ENCODE data around the gene ADD1.
"Not testable (repeated sequence)": the region's sequence is repeated elsewhere in the genome, so short reads cannot be mapped to it uniquely, and the experiment has no call there.

The ADD1 gene

DNA sequence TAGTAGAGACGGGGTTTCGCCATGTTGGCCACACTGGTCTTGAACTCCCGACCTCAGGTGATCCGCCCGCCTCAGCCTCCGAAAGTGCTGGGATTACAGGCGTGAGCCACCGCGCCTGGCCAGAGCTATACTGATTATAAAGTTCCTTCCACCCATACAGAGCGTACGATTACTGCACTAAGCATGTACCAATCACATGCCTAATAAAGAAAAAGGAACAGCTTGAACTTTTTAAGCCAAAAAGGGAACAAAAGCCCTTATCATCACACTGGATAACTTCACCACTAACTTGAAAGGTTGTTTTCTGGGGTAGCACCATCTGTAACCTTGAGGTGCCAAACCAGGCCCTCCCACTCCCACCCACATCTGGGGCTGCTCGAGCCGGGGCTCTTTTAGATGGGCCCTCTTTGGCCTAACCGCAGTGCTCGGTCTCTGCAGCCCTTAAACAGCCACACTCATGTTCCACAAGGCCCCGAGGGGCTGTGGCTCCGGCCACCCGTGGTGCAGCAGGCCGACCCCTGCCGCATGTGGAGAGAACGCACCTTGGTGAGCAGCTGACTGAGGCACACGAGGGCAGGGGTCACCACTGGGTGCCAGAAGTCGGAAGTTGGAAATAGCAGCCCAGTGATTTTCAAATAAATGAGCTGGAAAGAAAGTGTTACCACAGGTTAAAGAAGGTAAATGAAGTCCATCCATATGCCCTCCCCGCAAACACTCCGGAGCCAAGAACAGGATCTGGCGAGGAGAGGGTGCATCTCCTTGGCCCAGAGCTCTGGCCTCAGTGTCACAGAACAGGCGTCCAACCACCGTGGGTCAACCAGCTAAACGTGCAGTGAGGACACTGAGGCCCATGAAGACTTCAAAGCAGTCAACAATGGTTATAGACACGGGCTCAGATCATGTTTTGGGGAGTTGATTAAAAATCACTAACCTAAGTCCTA is 101.2 kb downstream of the ADD1 start:
- no peak for DNase-seq (ENCODE audit: low read depth in 2 of 2)

DNA sequence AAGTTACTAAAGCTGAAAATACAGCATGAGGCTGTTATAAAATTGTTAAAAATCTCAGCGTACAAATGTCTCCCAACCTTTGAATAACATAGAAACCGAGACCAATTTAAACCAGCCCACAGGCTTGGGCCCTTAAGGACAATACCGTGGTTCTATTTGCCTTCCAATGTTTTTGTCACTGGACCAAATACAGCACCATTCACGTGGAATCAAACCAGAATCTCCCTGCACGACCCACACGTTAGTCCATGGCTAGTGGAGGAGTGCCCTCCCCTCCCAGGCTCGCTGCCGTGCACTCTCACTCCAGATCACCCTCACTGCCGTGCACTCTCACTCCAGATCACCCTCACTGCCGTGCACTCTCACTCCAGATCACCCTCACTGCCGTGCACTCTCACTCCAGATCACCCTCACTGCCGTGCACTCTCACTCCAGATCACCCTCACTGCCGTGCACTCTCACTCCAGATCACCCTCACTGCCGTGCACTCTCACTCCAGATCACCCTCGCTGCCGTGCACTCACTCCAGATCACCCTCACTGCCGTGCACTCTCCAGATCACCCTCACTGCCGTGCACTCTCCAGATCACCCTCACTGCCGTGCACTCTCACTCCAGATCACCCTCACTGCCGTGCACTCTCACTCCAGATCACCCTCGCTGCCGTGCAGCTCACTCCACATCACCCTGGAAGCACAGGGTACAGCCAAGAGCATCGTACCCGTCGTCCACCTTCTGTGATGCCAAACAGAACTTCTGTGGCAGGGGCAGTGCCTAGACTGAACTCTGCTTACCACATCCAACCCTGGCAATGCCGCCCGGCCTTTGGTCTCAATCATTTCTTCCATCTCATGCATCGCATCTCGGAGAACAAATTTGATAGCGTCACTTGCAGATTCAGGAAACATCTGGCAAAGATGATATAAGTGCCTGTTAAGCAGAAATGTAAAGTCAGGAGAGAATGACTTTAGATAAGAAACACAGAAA is 102.3 kb downstream of the ADD1 start:
- DNase-seq (ENCODE audit: low read depth in 2 of 2), result not testable (repeated sequence)

DNA sequence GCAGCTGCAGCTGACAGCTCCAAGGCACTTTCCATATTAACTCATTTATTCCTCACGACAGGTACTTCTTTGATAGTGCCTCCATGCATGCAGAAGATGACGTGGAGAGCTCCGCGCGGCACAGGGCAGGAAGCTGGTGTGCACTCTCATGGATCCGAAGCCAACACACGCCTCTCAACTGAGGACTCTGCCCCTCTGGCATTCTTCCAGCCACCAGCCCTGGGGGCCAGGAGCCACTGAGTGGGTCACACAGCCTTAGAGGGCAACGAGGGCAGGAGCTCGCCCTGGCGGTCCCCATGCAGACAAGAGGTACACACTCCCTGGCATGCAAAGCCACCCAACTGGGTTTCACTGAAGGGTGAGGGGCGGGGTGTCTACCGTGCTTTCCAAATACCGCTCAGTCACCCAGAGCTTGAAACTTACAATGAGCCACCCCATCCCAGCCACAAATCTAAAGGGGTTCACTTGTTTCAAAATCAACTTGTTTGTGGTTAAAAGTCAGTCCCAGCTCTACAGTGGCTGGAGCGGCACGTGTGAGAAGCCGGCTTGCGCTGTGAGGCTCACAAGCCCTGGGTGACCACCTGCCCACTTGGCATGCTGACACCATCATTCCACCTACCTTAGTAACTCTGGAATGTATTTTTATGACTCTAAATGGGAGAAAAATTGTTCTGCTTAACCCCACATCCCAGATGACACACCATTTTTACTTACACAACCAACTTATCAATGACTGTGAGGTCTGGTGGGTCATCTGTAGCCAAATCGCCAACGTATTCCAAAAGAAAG is 103.4 kb downstream of the ADD1 start:
- DNase-seq (ENCODE audit: low read depth in 2 of 2), result no peak

DNA sequence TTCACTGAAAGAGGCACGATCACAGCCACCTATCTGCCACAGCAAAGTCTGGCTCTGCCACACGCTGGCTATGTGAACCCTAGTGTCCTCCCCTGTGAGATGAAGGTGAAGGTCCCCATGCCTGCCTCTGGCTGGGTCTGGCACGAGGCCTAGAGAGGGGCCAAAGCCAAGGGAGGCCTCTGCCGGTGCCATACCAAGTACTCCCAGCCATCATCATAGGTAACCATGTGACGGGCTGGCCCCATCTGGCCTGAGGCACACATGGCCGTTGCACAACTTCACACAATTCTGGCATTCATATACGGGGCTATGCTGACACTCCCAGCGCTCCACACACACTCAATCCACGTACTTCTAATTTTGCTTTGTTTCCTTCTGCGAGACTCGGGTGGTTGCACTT is 104.3 kb downstream of the ADD1 start:
- DNase-seq (ENCODE audit: low read depth in 2 of 2), result no peak

DNA sequence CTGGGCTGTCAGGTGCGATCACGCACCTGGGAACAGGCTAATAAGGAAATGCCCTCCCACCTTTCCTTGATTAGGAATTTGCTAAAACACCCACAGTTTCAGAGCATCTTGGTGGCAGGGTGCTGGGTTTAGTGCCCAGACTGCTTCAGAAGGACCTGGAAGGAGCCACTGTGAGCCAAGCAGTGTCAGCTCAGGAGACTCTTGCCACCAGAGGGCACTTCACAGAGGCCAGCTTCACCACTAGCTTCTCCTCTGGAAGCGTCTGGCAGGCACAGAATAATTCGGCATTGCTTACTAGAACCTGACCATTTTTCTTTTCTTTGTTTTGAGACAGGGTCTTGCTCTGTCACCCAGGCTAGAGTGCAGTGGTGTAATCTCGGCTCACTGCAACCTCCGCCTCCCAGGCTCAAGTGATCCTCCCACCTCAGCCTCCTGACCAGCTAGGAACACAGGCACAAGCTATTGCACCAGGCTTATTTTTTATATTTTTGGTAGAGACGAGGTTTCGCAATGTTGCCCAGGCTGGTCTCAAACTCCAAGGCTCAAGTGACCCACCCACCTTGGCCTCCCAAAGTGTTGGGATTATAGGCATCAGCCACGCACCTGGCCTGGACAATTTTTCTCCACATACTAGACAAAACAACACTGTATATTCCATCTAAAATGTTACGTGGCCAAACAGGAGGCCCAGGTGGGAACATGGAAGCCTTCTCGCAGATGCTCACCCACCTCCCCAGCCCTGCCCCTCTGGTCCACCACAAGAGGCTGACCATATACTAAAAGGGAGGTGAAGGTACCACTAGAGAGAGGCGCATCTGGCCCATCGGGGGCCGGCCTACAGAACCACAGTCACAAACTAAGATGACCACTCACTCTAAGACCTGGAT is 105.5 kb downstream of the ADD1 start:
- DNase-seq (ENCODE audit: low read depth in 2 of 2), result no peak

DNA sequence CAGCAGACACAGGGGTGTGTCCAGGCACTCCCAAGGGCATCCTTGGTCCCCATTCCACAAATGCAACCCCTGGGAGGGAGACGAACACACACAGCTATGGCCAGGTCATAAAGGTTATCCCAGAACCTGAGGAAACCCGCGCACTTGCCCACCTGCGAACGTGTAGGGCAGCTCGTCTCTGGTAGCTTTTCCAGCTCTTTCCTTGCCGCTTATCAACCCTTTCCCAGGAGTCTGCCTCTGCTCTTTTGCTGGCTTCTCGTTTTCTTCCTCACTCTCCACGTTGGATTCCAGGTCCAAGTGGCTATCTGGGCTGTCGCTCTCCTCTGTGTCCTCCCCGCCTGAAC is 106.1 kb downstream of the ADD1 start:
- DNase-seq (ENCODE audit: low read depth in 2 of 2), result no peak

DNA sequence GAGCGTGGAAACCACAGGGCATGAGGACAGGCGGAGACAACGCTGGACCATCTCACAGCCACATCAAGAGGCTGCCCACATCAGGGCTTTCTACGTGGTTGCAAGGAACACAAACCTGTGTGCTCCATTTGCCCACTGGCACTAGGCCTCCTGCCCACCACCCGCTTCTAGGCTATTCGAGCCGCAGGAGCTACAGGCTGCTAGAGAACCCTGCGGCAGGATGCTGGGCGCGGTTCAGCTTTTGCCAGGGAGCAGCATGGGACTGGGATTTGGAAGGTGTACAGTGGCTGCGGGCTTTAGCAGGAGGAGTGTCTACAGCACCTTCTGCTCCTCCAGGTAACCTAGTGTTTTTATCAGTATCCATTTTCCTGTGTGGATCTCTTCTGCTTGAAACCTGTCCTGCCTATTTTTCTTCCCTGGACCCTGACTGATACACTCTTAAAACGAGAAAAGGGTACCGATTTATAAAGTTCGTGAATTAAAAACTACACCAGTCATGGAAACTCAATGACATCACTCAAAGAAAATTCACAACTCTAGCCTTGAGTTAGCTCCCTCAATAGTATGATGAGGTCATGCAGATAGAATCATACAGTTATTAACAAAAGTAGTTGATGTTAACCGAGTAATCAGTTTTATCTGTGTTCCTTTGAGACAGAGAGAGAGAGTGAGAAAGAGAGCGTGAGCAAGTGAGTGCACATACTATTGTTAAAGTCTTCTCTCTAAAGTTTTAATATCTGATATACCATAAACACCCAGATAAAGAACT is 106.8 kb downstream of the ADD1 start:
- DNase-seq (ENCODE audit: low read depth in 2 of 2), result no peak

DNA sequence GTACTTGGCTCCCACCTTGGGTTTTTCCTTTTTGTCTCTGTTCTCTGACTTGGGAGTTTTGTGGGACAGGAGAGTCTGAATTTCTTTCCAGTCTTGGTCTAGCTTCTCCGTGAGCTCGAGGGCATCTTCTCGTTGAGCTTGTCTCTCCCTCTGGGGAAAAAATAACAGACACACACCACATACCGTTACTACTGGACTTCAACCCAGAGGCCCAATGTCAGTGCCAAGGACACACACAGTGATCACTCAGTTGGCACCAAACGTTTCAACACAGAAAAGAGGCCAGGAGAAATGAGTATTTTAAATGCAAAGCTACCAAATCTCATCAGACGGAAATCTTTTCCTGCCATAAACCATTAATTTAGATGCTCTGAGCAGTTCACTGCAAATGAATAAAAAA is 109.9 kb downstream of the ADD1 start:
- no peak for DNase-seq (ENCODE audit: low read depth in 2 of 2)

DNA sequence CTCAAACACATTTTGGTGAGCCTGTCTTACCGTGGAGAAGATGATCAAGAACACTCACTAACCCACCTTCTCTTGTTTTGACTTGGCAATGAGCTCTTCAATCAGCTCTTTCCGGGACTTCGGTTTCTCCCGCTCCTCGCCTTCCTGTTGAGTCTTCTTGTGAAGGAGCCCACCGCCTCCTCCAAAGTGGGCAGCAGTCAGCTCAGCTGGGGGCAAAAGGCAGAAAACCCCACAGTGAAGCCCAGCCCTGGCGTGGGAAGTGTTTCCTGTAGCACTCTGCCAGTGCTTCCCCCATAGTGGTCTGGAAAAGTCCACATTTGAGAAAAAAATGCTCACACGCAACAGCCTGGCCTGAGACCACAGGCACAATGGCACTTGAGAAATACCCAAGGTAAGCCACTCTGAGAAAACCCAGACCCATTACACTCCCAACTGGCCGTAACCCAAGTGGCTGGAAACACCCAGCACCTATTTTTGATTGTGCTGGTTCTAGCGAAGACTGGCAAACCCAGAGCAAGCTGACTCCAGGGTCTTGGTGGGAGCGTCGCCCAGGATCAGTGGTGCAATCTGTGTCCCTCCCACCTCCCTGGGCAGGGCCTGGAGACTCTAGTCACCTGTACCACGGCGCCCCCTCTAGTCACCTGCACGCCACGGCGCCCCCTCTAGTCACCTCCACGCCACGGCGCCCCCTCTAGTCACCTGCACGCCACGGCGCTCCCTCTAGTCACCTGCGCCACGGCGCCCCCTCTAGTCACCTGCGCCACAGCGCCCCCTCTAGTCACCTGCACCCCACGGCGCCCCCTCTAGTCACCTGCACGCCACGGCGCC is 110.9 kb downstream of the ADD1 start:
- peak; percentile 62 to 85 for DNase-seq (ENCODE audit: low read depth in 2 of 2)

DNA sequence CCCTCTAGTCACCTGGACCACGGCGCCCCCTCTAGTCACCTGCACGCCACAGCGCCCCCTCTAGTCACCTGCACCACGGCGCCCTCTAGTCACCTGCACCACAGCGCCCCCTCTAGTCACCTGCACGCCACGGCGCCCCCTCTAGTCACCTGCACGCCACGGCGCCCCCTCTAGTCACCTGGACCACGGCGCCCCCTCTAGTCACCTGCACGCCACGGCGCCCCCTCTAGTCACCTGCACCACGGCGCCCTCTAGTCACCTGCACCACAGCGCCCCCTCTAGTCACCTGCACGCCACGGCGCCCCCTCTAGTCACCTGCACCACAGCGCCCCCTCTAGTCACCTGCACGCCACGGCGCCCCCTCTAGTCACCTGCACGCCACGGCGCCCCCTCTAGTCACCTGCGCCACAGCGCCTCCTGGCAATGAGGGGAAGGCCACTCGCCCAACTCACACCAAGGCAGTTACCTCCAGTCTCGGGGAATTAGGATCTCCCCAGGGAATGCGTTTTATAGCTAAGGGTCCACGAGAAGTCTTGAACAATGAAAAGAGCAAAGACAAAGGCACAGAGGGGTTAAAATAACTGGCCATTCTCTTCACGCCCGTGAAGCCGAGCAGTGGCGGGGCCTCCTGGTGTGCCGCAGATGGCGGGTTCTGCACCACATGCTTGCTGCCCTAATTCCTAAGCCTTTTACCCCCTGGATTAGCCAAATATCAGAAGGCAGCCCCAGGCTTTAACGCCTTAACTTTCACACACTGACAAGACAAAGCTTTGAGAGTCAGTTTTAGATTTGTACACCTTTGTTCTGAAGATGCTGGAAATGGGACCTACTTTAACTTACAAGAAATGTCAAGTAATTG is 111.8 kb downstream of the ADD1 start:
- not testable (repeated sequence) for DNase-seq (ENCODE audit: low read depth in 2 of 2)

DNA sequence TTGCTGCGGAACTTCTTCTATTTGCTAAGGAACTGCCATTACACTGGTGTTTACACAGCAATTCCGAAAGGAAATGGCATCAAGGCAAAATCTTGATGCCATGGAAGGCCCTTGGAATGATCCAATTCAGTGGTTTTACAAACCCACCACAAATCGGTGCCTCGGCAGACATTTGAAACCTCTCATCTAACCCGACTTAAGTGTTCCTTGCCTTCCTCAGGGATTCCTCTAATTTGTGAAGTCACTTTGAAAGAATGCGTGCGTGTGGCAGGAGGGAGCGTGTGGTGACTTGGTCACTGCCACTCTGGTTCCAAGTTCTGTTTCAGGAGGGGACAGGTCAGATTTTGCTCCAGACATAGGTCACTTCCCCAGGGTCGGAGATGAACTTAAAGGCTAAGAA is 114.8 kb downstream of the ADD1 start:
- DNase-seq (ENCODE audit: low read depth in 2 of 2), result no peak

DNA sequence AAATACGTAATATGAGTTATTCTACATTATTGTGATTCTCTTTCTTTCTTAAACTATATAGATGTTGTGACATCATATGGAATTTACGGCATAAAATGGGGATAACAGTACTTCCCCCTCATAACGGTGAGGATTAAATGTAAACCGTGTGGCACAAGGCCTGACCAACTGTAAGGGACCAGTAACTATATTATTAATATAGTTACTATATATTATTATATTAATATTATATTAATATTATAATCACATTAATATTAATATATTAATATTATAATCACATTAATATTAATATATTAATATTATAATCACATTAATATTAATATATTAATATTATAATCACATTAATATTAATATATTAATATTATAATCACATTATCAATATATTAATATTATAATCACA is 116.8 kb downstream of the ADD1 start:
- not testable (repeated sequence) for DNase-seq (ENCODE audit: low read depth in 2 of 2)

DNA sequence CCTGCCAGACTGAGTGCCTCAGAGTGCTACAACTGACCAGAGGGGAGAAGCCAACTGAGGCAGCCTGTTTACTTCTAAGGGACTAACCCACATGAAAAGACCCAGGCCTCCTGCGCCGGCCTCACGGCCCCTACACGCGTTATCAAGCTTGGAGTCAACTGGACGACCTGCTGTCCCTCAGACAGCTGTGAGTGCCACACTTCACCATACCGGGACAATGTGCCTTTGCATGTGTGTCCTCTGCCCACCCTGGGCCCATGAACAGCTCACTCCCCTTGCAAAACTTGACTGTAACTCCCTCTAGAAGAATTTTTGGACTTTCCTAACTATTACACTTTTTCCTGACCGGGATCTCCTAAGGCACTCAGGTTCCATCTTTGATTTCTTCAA is 117.8 kb downstream of the ADD1 start:
- no peak for DNase-seq (ENCODE audit: low read depth in 2 of 2)

DNA sequence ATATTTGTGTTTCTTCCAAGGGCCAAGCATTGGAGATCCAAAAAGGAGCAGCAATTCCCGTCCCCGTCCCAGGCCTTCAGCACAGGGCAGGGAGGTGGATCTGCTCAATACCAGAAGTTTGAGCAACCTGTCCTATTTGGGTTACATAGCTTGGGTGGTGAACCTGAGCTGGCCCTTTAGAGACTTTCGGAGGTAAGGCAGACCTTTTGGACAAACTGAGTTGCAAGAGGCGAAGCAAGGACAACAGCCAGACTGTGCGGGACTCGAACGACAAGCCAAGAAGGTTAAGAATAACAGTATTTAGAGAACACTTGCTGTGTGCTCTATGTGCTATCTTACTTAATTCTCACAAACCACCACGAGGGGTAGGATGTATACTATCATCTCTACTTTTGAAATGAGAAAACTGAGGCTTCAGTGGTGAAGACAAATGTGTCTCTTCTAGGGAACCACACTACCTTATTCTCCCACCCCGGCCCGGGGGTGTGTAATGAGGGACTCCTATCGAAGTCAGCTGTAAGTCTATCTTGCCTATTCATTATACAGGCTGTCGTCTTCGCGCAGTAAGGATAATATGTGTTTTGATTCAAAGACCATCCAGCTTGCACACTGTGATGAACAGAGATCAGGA is 118.3 kb downstream of the ADD1 start:
- DNase-seq (ENCODE audit: low read depth in 2 of 2), result peak; percentile 64 to 71

DNA sequence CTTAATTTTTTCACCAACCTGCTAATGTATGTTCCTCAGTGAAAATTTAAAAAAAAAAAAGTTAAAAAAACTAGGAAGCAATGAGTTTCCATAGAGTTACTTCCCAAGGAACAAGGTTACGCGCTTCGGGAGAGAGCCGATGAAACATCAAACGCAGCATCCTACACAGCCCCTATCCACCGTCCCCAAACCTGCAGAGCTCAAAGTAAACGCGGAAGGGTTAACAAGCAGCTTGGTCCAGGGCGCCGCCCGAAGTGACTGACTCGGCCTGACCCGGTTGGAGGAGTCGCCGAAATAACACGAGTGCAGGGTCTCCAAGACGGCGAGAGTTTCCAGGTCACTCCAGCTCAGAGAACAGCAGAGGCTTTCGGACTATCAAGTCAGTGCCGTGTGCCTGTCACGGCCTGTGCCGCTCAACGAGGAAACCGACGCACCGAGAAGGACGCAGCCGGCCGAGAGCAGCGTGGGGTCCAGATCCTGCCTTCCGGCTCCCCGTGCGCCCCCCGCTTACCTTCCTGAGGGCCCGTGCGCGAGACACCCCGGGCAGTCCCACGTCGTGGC is 119.0 kb downstream of the ADD1 start:
- no peak for DNase-seq (ENCODE audit: low read depth in 2 of 2)

DNA sequence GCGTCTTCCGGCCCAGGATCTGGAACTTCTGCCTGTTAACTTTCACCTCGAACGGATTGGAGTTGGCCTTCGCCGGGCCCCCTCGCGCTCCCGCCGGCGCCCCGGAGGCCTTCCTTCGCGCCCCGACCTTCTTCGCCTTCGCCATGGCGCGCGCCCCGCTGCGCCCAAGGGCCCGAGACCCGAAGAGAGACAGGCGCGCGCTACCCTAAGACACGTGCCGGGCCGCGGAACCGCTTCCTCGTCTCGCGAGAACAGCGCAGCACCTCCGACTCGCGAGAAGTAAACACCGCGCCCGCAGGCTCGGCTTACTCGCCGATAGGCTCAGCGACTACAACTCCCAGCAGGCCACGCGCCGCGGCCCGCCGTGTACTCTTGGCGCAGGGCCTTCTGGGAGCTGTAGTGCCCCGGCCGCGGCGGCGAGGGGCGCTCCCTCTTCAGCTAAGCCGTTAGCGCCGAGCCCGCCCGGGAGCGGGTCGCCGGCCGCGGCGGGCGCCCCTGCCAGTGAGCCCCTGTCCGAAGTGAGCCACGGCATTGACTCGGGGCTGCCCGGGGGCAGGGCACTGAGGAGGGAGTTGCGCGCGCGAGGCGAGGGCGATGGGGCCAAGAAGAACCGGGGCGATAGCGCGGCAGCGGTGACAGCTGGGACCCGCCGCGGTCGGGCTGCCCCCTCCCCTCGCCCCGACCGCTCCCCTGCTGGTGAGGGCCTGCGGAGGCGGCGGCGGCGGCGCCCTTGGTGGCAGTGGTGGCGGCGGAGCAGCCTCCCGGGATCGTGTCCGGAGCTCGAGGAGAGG is 119.7 kb downstream of the ADD1 start, which contains the start of the genes GRK4 and NOP14:
GRK4 (plus strand) TSS at position 397 of the 791 bp plus-strand sequence. CDS start 500 bp downstream, outside the sequence.
NOP14 (minus strand) TSS at position 232 of the 791 bp plus-strand sequence; CDS start at position 145, 87 bp downstream.
- DNase-seq (ENCODE audit: low read depth in 2 of 2), result peak; percentile 92 to 97

All from stimulated activated CD4-positive, alpha-beta T cell treated with anti-CD3 and anti-CD28 coated beads, Interleukin-4, amount 100 ng/mL, for 48 hours (primary cell).